Astrocyte (in vitro differentiated cells and primary cell): ENCODE measurements around the gene PRADC1. TPM values are rescaled to one million over a fixed set of nuclear protein-coding genes. Genes with fewer than 3 reads are reported as not detected.
A peak's percentile ranks its signal among the peaks of the same experiment; 100 is the strongest.
"Not testable (repeated sequence)": the region's sequence is repeated elsewhere in the genome, so short reads cannot be mapped to it uniquely, and the experiment has no call there.

Experiments
- DNase-seq: peaks from one replicate; pipeline ENCODE4 v3.0.0-alpha.2; 2010; ENCODE audit warnings: low read depth
- FAIRE-seq: peaks from 2 replicates; lab custom pipeline; 2011; peaks lifted over from hg19 to GRCh38; lab: Jason Lieb, UNC
- H2AFZ ChIP-seq: 2 replicates; pipeline ENCODE4 v1.6.0; 2012; ENCODE audit warnings: low read depth, low read length, inconsistent platforms
- H3K27ac ChIP-seq: 2 replicates; pipeline ENCODE4 v1.5.1; 2011; ENCODE audit warnings: low read depth, low read length, inconsistent platforms
- H3K27me3 ChIP-seq: 2 replicates; pipeline ENCODE4 v1.6.0; 2011; ENCODE audit warnings: low read length, inconsistent platforms; ENCODE audit not compliant: insufficient read depth
- H3K36me3 ChIP-seq: 2 replicates; pipeline ENCODE4 v1.5.1; 2011; ENCODE audit warnings: low read length, inconsistent platforms; ENCODE audit not compliant: insufficient read depth
- H3K4me1 ChIP-seq: 2 replicates; pipeline ENCODE4 v1.5.1; 2011; ENCODE audit warnings: low read length, inconsistent platforms; ENCODE audit not compliant: insufficient read depth
- H3K4me2 ChIP-seq: 2 replicates; pipeline ENCODE4 v1.6.0; 2012; ENCODE audit warnings: low read length, inconsistent platforms
- H3K4me3 ChIP-seq: 2 replicates; pipeline ENCODE4 v1.5.1; 2011; ENCODE audit warnings: low read depth, mild to moderate bottlenecking, low read length, inconsistent platforms; ENCODE audit not compliant: insufficient read depth
- H3K79me2 ChIP-seq: 2 replicates; pipeline ENCODE4 v1.6.0; 2012; ENCODE audit warnings: mild to moderate bottlenecking, low read length, inconsistent platforms; ENCODE audit not compliant: insufficient read depth
- H3K9ac ChIP-seq: 2 replicates; pipeline ENCODE4 v1.6.0; 2012; ENCODE audit warnings: mild to moderate bottlenecking, low read length, inconsistent platforms
- H3K9me3 ChIP-seq: 2 replicates; pipeline ENCODE4 v1.5.1; 2012; ENCODE audit warnings: low read depth, mild to moderate bottlenecking, low read length, inconsistent platforms; ENCODE audit not compliant: insufficient read depth
- H4K20me1 ChIP-seq: 2 replicates; pipeline ENCODE4 v1.6.0; 2012; ENCODE audit warnings: low read length, inconsistent platforms; ENCODE audit not compliant: insufficient read depth
- H3K27ac Mint-ChIP-seq: one replicate; pipeline ENCODE4 v1.8.0; 2021; ENCODE audit warnings: mild to moderate bottlenecking, mixed read lengths; ENCODE audit not compliant: unreplicated experiment
- H3K27me3 Mint-ChIP-seq: one replicate; pipeline ENCODE4 v1.8.0; 2021; ENCODE audit warnings: low read depth, mixed read lengths; ENCODE audit not compliant: unreplicated experiment
- H3K36me3 Mint-ChIP-seq: one replicate; pipeline ENCODE4 v1.8.0; 2021; ENCODE audit warnings: low read depth, mixed read lengths; ENCODE audit not compliant: unreplicated experiment
- H3K4me1 Mint-ChIP-seq: one replicate; pipeline ENCODE4 v1.8.0; 2021; ENCODE audit warnings: low read depth, mixed read lengths; ENCODE audit not compliant: unreplicated experiment
- H3K4me3 Mint-ChIP-seq: one replicate; pipeline ENCODE4 v1.8.0; 2021; ENCODE audit warnings: mild to moderate bottlenecking, moderate library complexity, mixed read lengths; ENCODE audit not compliant: unreplicated experiment
- H3K9me3 Mint-ChIP-seq: one replicate; pipeline ENCODE4 v1.8.0; 2021; ENCODE audit warnings: mild to moderate bottlenecking, mixed read lengths; ENCODE audit not compliant: unreplicated experiment
- EZH2 ChIP-seq: IDR thresholded peaks from 2 replicates; pipeline ENCODE4 v1.6.1; 2012; ENCODE audit warnings: mild to moderate bottlenecking, low read length, inconsistent platforms; ENCODE audit not compliant: insufficient read depth
- total RNA-seq: library from RNA; stranded (reverse); gene quantifications from 2 replicates; pipeline ENCODE4 v1.2.1, GENCODE V29; 2021
- TF ChIP-seq, protein P1 (sequence below): IDR thresholded peaks from 2 replicates; pipeline ENCODE4 v1.5.1; 2011; ENCODE audit warnings: low read depth, mild to moderate bottlenecking, inconsistent platforms, low read length, moderate library complexity; ENCODE audit not compliant: insufficient read depth

The PRADC1 gene
- total RNA-seq, 1 donor from 2014 or later: 13.1 TPM

DNA sequence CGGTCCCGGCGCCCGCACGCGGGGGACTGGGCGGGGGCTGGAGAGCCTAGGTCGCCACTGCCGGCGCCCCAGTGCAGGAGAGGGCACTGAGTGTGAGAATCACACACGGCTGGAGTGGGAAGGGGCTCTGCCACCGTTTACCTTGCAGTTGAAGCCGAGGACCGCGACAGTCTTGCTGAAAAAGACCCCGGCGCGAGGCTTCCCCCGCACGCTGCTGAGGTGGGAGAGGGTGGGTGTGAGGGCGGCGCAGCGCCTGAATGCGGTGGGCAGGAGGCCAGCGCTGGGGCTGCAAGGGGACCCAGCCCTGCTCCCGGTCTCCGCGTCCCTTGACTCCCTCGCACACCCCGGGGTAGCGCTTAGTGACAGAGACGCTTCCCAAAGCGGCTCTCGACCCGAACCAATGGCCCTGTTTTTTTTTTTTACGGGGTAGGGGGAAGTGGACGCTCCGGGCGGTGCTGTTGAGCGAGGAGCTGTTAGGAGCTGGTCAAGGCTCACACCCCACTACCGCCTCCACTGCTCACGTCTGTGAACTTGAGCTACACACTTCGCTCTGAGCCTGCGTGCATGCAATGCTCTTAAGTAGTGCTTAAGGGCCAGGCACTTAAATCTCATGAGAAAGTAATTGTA lies 29.9 kb downstream of the PRADC1 start:
- H2AFZ ChIP-seq: peak overlapping the region; percentile 34
- H3K4me1 Mint-ChIP-seq: no peaks in the 10 kb centered on the region
- H3K27ac ChIP-seq: no peak overlapping the region
- peaks cover 5% of the 10 kb centered on the region for H3K9me3 Mint-ChIP-seq
- H3K4me3 ChIP-seq: no peak overlapping the region
- no peak for FAIRE-seq
- H3K9ac ChIP-seq: no peak overlapping the region
- H4K20me1 ChIP-seq: no peaks in the 10 kb centered on the region
- TF ChIP-seq, protein P1, sequence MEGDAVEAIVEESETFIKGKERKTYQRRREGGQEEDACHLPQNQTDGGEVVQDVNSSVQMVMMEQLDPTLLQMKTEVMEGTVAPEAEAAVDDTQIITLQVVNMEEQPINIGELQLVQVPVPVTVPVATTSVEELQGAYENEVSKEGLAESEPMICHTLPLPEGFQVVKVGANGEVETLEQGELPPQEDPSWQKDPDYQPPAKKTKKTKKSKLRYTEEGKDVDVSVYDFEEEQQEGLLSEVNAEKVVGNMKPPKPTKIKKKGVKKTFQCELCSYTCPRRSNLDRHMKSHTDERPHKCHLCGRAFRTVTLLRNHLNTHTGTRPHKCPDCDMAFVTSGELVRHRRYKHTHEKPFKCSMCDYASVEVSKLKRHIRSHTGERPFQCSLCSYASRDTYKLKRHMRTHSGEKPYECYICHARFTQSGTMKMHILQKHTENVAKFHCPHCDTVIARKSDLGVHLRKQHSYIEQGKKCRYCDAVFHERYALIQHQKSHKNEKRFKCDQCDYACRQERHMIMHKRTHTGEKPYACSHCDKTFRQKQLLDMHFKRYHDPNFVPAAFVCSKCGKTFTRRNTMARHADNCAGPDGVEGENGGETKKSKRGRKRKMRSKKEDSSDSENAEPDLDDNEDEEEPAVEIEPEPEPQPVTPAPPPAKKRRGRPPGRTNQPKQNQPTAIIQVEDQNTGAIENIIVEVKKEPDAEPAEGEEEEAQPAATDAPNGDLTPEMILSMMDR: no peak
- peak; percentile 87 for TF ChIP-seq EZH2
- no peaks in the 10 kb centered on the region for H3K36me3 ChIP-seq
- H3K27me3 Mint-ChIP-seq: peaks cover 50% of the 10 kb centered on the region
- H3K4me1 ChIP-seq: no peaks in the 10 kb centered on the region
- H3K4me3 Mint-ChIP-seq: no peak overlapping the region
- H3K9me3 ChIP-seq: no peaks in the 10 kb centered on the region
- peak overlapping the region; percentile 54 for H3K4me2 ChIP-seq
- peaks cover 56% of the 10 kb centered on the region for H3K27me3 ChIP-seq
- H3K27ac Mint-ChIP-seq: no peak overlapping the region
- no peak for DNase-seq
- H3K79me2 ChIP-seq: no peaks in the 10 kb centered on the region
- no peaks in the 10 kb centered on the region for H3K36me3 Mint-ChIP-seq

DNA sequence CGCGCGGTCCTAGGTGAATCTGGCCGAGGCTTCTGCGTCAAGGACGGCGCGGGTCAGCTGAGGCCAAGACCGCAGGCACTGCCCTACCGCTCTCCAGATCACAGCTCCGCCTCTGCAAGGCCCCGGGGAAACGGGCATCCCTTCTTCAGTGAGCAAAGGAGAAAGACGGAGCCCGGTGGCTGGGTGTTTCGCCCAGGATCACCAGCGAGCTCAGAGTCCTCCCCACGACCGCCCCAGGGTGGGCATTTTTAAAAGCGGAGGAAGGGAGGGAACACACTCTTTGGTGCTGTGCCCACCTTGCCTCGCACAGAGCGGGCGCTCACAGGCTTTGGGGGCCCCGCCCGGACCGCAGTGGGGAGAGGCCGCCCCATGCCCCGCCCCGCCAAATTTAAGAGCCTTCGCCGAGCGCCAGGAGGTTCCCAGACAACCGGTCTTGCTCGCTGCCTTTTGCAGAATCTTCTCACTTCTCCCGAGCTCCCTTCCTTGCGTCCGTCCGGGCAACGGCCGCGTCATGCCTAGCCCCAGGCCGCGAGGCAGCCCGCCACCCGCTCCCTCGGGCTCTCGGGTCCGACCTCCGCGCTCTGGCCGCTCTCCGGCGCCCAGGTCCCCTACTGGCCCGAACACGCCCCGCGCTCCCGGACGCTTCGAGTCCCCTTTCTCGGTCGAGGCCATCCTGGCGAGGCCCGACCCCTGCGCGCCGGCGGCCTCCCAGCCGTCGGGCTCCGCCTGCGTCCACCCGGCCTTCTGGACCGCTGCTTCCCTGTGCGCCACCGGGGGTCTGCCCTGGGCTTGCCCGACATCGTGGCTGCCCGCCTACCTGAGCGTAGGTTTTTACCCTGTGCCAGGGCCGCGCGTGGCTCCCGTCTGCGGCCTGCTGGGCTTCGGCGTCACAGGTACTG lies 30.6 kb downstream of the PRADC1 start, which contains the start of gene NOTO:
Gene NOTO, plus strand, starts transcription at position 419 of the 899 bp plus-strand sequence. Its CDS starts 93 bp downstream, at position 512.
- Histone ChIP-seq H3K27me3 (peaks cover 63% of the 10 kb centered on the region), H3K4me1 (no peaks in the 10 kb centered on the region), H3K4me3 (no peak within 1 kb of the TSS), H4K20me1 (no peaks in the 10 kb centered on the region), H3K27ac (no peak within 1 kb of the TSS), H3K79me2 (no peaks in the 10 kb centered on the region), H3K36me3 (no peaks in the 10 kb centered on the region), H3K9ac (no peak within 1 kb of the TSS), H3K4me2 (peak within 1 kb of the TSS; percentile 54), H3K9me3 (no peaks in the 10 kb centered on the region), H2AFZ (peak within 1 kb of the TSS; percentile 34)
- peak within 1 kb of the TSS; percentile 8 for H3K4me3 Mint-ChIP-seq
- DNase-seq: no peak
- no peaks in the 10 kb centered on the region for H3K36me3 Mint-ChIP-seq
- no peak within 1 kb of the TSS for H3K27ac Mint-ChIP-seq
- no peak for FAIRE-seq
- peak; percentile 99 for TF ChIP-seq EZH2
- TF ChIP-seq, protein P1: no peak
- peaks cover 48% of the 10 kb centered on the region for H3K27me3 Mint-ChIP-seq
- H3K4me1 Mint-ChIP-seq: no peaks in the 10 kb centered on the region
- H3K9me3 Mint-ChIP-seq: peaks cover 5% of the 10 kb centered on the region

DNA sequence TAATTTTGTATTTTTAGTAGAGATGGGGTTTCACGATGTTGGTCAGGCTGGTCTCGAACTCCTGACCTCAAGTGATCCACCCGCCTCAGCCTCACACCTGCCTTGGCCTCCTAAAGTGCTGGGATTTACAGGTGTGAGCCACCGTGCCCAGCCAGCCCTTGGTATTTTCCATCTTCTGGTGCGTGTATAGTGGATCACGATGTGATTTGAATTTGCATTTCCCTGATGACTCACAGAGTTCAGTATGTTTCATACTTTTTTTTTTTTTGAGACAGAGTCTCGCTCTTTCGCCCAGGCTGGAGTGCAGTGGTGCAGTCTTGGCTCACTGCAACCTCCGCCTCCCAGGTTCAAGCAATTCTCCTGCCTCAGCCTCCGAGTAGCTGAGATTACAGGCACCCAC lies 32.8 kb downstream of the PRADC1 start:
- DNase-seq, H3K9ac ChIP-seq, H4K20me1 ChIP-seq, H3K4me3 ChIP-seq, H3K9me3 ChIP-seq, H3K36me3 ChIP-seq, H3K4me3 Mint-ChIP-seq, H3K9me3 Mint-ChIP-seq, H3K79me2 ChIP-seq, H3K4me1 ChIP-seq, H3K27ac ChIP-seq, H3K4me1 Mint-ChIP-seq, H3K36me3 Mint-ChIP-seq, FAIRE-seq, H2AFZ ChIP-seq, H3K4me2 ChIP-seq: not testable (repeated sequence)
- peaks cover 57% of the 10 kb centered on the region for H3K27me3 Mint-ChIP-seq
- H3K27ac Mint-ChIP-seq: peak overlapping the region; percentile 62
- peaks cover 62% of the 10 kb centered on the region for H3K27me3 ChIP-seq
